Activated T-cell treated with anti-CD3 and anti-CD28 coated beads for 4 hours (primary cell): ENCODE results near the gene JMJD1C.
"Not testable (repeated sequence)": the region's sequence is repeated elsewhere in the genome, so short reads cannot be mapped to it uniquely, and the experiment has no call there.

Experiments
- DNase-seq: peaks from one replicate; pipeline ENCODE4 v3.0.0-alpha.2; 2020

JMJD1C gene

DNA sequence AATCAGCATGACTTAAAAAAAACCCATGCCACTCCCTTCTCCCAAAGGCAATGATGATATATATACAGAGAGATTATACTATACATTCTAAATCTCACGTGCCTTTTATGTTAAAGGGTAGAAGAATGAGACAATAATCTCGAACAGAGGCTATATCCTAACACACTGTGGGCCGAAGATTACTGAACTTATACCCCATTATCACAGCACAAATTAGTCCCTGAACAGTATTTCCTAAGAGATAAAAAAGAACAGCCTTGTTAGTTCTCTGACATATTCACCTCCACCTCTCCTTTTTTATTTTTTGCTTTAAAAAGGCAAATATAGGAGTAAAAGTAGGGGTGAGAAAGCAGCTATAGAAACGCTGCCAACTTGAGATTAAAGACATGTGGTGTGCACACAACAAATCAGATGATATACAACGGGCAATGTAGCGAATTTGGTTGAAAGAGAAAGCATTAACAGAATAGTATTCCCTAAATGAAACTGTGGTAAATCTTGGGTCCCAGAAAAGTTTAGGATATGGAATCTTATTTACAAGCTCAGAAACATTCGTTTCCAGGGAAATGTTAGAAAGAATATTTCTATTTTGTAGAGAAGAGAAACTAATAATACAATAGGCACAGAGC is 69.5 kb downstream of the JMJD1C start:
- DNase-seq: no peak

DNA sequence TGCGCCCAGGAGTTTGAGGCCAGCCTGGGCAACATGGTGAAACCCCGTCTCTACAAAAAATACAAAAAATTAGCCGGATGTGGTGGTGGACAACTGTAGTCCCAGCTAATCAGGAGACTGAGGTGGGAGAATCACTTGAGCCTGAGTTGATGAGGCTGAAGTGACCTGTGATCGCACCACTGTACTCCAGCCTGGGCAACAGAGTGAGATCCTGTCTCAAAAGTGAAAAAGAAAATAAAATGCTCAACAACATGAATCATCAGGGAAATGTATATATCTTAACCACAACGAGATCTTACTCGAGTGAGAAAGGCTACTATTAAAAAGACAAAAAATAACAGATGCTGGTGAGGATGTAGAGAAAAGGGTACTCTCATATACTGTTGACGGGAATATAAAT is 72.7 kb downstream of the JMJD1C start:
- no peak for DNase-seq

GRCh38 chr10:63392224-63392623 is 73.6 kb downstream of the JMJD1C start:
- DNase-seq: no peak

- DNase-seq: no peak
These were observed 74.0 kb downstream of the JMJD1C start for GRCh38 chr10:63391812-63392211.

- DNase-seq: no peak
These were observed 75.3 kb downstream of the JMJD1C start for GRCh38 chr10:63390521-63390920.

- no peak for DNase-seq
These were observed 77.3 kb downstream of the JMJD1C start for GRCh38 chr10:63388421-63389031.

DNA sequence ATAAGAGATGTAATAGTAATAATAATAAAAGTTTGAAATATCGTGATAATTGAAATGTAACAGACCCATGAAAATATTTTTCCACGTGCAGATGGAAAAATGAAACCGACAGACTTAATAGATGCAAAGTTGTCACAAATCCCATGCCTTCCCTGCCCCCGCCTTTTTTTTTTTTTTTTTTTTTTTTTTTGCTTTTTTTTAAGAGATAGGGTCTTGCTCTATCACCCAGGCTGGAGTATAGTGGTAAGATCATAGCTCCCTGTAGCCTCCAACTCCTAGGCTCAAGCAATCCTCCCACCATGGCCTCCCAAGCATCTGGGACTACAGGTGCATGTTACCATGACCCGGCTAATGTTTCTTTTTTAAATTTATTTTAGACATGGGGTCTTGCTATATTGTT is 80.5 kb downstream of the JMJD1C start:
- no peak for DNase-seq

DNA sequence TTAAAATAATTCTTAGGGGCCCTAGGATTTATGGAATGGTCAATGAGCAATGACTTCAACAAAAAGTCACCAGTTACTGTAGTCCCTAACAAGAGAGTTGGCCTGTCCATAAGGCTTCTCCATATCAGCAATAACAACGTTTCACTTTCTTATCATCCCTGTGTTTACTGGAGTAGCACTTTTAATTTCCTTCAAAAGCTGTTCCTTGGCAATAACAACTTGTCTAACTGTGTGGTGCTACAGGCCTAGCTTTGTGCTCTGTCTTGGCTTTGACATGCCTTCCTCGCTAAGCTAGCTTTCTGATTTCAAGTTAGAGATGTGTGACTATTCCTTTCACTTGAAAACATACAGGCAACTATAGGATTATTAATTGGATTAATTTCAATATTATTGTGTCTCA is 81.1 kb downstream of the JMJD1C start:
- DNase-seq: no peak

DNA sequence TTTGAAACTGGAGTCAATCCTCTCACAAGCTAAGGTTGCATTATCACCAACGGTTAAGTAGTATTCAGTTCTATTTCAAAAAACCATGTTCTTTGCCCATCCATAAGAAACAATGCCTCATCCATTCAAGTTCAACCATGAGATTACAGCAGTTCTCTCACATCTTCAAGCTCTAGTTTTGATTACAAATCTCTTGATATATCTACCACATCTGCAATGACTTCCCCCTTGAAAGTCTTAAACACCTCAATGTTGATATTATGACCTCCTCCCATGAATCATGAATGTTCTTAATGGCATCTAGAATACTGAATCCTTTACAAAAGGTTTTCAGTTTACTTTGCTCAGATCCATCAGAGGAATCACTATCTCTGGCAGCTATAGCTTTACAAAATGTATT is 81.8 kb downstream of the JMJD1C start:
- DNase-seq: no peak

- no peak for DNase-seq
These were observed 82.6 kb downstream of the JMJD1C start for GRCh38 chr10:63383141-63383540.

DNA sequence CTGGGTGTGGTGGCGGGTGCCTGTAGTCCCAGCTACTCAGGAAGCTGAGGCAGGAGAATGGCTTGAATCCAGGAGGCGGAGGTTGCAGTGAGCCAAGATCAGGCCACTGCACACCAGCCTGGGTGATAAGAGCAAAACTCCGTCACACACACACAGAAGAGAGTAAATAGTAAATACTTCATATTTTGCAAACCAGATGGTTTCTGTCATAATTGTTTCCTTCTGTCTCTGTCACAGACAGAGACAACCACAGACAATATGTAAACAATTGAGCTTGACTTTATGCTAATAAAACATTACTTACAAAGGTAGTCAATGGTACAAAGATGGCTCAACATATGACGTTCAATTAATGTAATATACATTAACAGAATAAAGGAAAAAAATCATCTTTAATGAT is 83.7 kb downstream of the JMJD1C start:
- no peak for DNase-seq

DNA sequence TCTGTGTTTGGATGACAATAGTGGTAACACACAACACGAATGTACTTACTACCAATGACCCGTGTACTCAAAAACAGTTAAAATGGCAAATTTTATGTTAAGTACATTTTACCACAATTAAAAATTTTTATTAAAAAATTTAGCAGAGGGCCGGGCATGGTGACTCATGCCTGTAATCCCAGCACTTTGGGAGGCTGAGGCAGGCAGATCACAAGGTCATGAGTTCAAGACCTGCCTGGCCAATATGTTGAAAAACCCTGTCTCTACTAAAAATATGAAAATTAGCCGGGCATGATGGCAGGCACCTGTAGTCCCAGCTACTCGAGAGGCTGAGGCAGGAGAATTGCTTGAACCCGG is 88.5 kb downstream of the JMJD1C start:
- DNase-seq: not testable (repeated sequence)

DNA sequence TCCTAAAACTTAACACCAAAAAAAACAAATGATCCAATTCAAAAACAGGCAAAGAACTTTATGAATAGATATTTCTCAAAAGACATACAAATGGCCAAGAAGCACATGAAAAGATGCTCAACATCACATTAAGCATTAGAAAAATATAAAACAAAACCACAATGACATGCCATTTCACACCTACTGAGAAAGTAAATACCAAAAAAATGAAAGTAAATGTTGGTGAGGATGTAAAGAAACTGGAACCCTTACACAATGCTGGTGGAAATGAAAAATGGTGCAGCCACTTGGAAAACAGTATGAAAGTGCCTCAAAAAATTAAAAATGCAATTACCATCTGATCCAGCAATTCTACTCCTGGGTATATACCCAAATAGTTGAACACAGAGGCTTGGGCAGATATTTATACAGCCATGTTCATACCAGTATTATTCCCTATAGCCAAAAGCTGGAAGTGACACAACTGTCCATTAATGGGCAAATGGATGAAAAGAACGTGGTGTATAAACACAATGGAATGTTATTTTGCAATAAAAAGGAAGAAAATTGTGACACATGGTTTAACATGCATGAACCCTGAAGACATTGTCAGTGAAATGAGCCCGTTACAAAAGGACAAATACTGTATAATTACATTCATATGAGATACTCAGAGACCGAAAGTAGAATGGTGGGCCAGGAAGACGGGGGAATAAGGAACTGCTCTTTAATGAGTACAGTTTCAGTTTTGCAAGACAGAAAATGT is 89.0 kb downstream of the JMJD1C start:
- no peak for DNase-seq

- DNase-seq: no peak
These were observed 89.9 kb downstream of the JMJD1C start for GRCh38 chr10:63375859-63376258.

GRCh38 chr10:63375458-63375857 is 90.3 kb downstream of the JMJD1C start:
- no peak for DNase-seq

GRCh38 chr10:63374991-63375390 is 90.8 kb downstream of the JMJD1C start:
- no peak for DNase-seq

GRCh38 chr10:63373176-63373575 is 92.6 kb downstream of the JMJD1C start:
- DNase-seq: no peak

DNA sequence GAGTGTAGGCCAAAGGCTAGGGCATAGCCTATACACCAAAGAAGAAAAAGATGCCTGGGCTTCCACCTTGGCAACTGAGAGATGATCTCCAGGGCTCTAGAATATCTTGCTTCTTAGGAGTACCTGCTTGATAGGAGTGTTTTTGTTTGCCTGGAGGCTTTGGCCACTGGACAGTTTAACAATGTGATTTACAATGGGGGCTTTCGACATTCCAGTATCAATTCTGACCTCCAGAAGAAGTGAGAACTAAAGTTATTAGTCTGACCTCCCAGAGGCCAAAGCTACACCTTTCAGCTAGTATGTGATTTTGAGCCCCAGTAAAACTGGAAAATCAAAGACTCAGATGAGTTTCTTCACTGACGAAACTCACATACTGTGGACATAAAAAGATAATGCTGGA is 96.1 kb downstream of the JMJD1C start:
- DNase-seq: no peak

- DNase-seq: no peak
These were observed 97.4 kb downstream of the JMJD1C start for GRCh38 chr10:63368365-63368764.

DNA sequence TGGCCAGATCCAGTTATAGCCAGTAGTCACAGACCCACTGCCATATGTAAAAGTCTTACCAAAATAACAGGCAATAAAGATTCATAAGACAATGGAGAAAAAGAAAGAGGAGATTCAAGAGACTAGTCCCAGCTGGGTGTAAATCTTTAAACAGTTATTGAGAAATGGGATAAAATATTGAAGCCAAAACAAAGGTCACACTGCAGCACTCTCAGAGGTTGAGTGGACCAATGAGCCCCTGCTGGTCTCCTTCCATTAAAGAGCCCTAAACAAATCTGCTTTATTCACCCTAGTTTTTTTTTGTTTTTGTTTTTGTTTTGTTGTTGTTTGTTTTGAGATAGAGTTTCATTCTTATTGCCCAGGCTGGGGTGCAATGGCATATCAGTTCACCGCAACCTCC is 98.8 kb downstream of the JMJD1C start:
- DNase-seq: no peak

- DNase-seq: no peak
These were observed 99.6 kb downstream of the JMJD1C start for GRCh38 chr10:63365976-63366765.

GRCh38 chr10:63364918-63365317 is 100.9 kb downstream of the JMJD1C start:
- DNase-seq: no peak

GRCh38 chr10:63363951-63364350 is 101.8 kb downstream of the JMJD1C start:
- DNase-seq: no peak

DNA sequence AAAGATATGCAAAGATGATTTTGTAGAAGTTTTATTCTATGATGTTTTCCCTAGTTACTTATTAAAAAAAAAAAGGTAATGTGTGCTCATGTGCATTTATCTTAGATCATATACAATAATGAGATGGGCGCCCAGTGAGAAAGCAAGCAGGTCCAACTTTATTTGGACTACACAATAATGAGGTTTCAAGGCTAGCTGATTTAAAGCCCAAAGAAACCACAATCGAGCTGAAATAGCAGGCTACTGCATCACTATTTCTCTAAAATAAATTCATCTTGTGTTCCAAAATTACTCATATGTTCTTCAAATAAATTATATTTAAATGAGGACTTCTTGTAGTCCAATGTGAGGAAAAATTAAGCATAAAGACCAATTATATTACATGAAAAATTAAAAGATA is 110.1 kb downstream of the JMJD1C start:
- no peak for DNase-seq
